NCI-H1092 (cell line): ENCODE measurements around the gene KDELR1.

Source experiments
- DNase-seq: peaks from one replicate; lab custom pipeline; 2025; lab: John Stamatoyannopoulos, UW

KDELR1 gene

GRCh38 chr19:48391100-48392005, at the start of gene KDELR1:
Gene KDELR1, minus strand, starts transcription at chr19:48391551. Its CDS starts 193 bp downstream, at chr19:48391358.
- DNase-seq: peak; percentile 59

DNA sequence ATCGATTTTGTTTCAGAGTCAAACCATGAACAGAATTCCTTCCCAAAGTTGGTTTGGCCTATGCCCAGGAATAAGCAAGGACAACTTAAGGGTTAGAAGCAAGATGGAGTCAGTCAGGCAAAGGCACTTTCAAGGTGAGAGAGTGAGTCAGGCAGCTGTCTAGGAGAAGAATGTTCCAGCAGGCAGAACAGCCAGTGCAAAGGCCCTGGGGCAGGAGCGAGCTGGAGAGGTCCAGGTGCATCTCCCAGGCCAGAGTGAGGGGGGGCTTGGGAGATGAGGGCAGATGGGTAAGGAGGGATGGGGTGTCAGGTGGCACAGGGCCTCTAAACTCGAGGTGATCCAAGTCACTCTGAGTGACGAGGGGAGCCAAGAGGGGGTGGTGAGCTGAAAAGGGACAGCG, 45.2 kb upstream of the KDELR1 start:
- DNase-seq: no peak

GRCh38 chr19:48433337-48433736, 42.0 kb upstream of the KDELR1 start:
- DNase-seq: no peak

- DNase-seq: no peak
Observed at GRCh38 chr19:48428670-48429069, 37.3 kb upstream of the KDELR1 start.

GRCh38 chr19:48424694-48425219, 33.4 kb upstream of the KDELR1 start:
- DNase-seq: no peak

- DNase-seq: no peak
Observed at GRCh38 chr19:48421548-48421947, 30.2 kb upstream of the KDELR1 start.

DNA sequence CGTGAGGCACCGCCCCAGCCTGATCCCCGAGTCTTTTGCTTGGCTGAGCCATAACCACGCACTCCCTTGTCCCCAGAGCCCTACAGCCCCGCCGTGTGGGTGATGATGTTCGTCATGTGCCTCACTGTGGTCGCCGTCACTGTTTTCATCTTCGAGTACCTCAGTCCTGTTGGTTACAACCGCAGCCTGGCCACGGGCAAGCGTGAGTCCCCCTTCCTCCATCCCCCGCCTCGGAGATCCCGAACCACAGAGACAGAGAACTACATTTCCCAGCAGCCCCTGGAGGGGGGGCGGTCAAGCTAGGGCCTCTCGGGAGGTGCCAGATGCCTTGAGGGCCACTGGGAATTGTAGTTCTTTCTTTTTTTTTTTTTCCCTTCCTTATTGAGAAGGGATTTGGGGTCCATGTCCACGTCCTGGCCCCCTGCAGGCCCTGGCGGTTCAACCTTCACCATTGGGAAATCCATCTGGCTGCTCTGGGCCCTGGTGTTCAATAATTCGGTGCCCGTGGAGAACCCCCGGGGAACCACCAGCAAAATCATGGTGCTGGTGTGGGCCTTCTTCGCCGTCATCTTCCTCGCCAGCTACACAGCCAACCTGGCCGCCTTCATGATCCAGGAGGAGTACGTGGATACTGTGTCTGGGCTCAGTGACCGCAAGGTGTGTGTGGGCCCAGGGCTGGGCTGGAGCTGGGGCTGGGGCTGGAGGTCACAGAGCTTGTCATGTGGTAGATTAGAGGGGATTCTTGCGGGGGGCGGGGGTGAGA, 28.0 kb upstream of the KDELR1 start:
- no peak for DNase-seq

- no peak for DNase-seq
Observed at GRCh38 chr19:48418317-48419064, 27.1 kb upstream of the KDELR1 start.

DNA sequence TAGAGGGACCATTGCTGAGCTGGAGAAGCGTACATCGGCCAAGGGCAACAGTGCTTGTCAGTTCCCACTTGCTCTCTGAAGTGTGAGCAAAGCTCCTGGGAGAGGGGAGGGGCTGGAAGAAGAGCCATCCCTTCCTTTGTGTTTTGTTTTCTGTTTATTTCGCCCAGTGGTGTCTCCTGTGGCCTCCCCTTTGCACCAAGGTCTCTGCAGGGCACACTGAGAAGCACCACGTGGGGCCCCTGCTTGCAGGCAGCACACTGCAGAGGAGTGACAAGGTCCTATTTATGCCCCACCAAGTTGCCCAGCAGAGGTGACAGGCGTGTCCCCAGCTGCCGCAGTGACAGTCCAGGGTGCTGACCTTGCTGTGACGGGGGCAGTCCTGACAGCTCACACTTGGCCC, 26.1 kb upstream of the KDELR1 start:
- no peak for DNase-seq

DNA sequence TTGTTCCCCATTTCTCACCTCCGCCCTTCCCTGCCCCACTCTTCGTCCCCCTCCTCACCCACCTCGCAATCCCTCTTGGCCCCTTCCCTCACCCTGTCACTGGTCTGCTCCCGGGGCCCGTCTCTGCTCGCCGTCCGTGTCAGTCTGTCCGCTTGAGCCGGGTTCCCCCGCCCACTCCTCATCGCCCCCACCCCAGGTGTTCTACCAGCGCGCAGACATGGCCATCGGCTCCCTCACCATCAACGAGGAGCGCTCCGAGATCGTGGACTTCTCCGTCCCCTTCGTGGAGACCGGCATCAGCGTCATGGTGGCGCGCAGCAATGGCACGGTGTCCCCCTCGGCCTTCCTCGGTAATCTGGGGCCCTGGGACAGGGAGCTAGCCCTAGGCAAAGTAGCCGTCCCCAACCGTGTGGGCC, 24.5 kb upstream of the KDELR1 start:
- no peak for DNase-seq

- no peak for DNase-seq
Observed at GRCh38 chr19:48415395-48415794, 24.0 kb upstream of the KDELR1 start.

- DNase-seq: no peak
Observed at GRCh38 chr19:48413879-48414587, 22.7 kb upstream of the KDELR1 start.

DNA sequence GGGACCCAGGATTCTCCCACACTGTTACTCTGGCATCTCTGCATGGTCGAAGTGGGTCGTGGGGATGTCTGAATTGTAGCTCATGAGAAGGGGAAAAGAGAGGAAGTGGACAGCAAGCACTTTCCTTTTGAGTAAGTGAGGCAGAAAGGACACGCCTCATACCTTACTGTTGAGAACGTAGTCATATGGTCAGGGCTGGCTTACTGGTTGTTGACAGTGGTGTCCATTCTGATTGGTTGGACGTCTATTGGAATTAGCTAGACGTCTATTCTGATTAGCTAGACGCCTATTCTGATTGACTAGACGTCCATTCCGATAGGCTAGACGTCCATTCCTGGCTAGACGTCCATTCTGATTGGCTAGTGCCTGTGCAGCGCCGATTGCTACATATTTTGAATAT, 14.5 kb upstream of the KDELR1 start:
- DNase-seq: no peak

GRCh38 chr19:48405010-48405659, 13.8 kb upstream of the KDELR1 start:
- no peak for DNase-seq

GRCh38 chr19:48403606-48404005, 12.3 kb upstream of the KDELR1 start:
- no peak for DNase-seq

- DNase-seq: no peak
Observed at GRCh38 chr19:48401287-48401686, 9.9 kb upstream of the KDELR1 start.

DNA sequence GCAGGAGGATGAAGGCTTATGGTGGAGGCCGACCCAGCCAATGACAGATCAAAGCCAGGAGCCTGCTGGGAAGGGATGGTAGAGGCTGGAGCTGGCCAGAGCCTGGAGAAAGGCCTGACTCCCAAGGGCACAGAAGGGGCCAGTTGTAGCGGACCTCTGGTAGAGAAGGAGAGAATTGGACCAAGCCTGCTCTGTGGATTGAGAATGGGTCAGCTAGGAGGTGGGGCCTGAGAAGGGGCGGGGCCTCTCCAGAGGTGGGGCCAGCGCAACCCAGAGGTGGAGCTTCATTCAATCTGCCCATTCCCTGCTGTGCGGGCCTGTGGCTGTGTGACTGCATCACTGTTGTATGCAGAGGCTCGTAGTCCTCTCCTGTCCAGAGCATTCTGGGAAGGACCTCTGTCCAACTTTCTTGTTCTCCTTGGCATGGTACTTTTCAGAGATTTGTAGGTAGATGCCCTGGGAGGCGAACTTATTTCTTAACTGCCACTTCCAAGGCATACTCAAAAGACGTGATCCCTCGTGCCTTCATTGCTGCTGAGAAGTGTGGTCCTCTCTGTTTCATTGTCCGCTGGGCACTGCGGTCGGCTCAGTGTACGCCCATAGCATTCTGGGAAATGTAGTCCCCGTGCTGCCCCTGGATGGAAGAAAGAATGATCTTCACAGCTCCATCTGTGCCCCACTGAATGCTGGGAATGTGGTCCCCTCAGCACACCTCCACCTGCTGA, 8.8 kb upstream of the KDELR1 start:
- no peak for DNase-seq

- peak; percentile 56 for DNase-seq
Observed at GRCh38 chr19:48398375-48399235, 7.3 kb upstream of the KDELR1 start.

- DNase-seq: no peak
Observed at GRCh38 chr19:48398102-48398374, 6.7 kb upstream of the KDELR1 start.
